Sigmoid colon (tissue), 7 donors: ENCODE results near the gene VWA5A. TPM values are rescaled to one million over a fixed set of nuclear protein-coding genes. Genes with fewer than 3 reads are reported as not detected.

Source experiments
- DNase-seq: peaks from one replicate; pipeline ENCODE4 v3.0.0-alpha.2; 2019
- H3K27ac ChIP-seq, 4 donors: fragments of 200-600 bp; sonication (generic); one replicate each; pipeline ENCODE4 v1.5.1; 2016 to 2019; ENCODE audit warnings: mild to moderate bottlenecking in 1 of 4
- H3K27me3 ChIP-seq, 3 donors: fragments of 200-600 bp; sonication (generic); one replicate each; pipeline ENCODE4 v1.5.1; 2019; ENCODE audit warnings: mild to moderate bottlenecking in 1 of 3
- H3K36me3 ChIP-seq, 4 donors: fragments of 200-600 bp; sonication (generic); one replicate each; pipeline ENCODE4 v1.5.1; 2016 to 2019
- H3K4me1 ChIP-seq, 4 donors: fragments of 200-600 bp; sonication (generic); one replicate each; pipeline ENCODE4 v1.5.1; 2017 to 2019
- H3K4me3 ChIP-seq, 4 donors: fragments of 200-600 bp; sonication (generic); one replicate each; pipeline ENCODE4 v1.5.1; 2017 to 2019; ENCODE audit warnings: mild to moderate bottlenecking in 2 of 4, moderate library complexity in 1 of 4
- H3K9me3 ChIP-seq, 4 donors: fragments of 200-600 bp in 3 of 4; sonication (generic) in 3 of 4; one replicate each; pipeline versions ENCODE4 v1.5.1 to v1.6.1; 2013 to 2019
- EP300 ChIP-seq, 4 donors: sonication (generic); formaldehyde crosslinking; IDR thresholded peaks; one replicate each; pipeline ENCODE4 v1.6.1; 2017; ENCODE audit warnings: antibody characterized with exemption in 4 of 4
- POLR2A ChIP-seq, 2 donors: fragments of 450-650 bp; IDR thresholded peaks; one replicate each; pipeline ENCODE4 v1.6.1; 2016; ENCODE audit warnings: antibody characterized with exemption in 2 of 2, mild to moderate bottlenecking in 2 of 2, moderate library complexity in 2 of 2
- POLR2AphosphoS5 ChIP-seq, 4 donors: sonication (generic); formaldehyde crosslinking; IDR thresholded peaks; one replicate each; pipeline ENCODE4 v1.6.1; 2017; ENCODE audit warnings: antibody characterized with exemption in 4 of 4
- WGBS, 2 donors: extraction: QIAGEN DNeasy Blood & Tissue Kit; methylation state at CpG; one replicate each; pipeline ENCODE4 v1.1.7; 2013; 5-methylcytosine and 5-hydroxymethylcytosine counted together
- intact Hi-C: fragments of 100-400 bp; cut with DNase I; formaldehyde crosslinking; loops from one replicate; pipeline ENCODE4 v1.15.1; 2023
- polyA plus RNA-seq, 3 donors: library from polyadenylated mRNA; stranded (reverse); fragments of 200-250 nt; gene quantifications; one replicate each; pipeline ENCODE4 v1.2.3, GENCODE V29; 2013
- total RNA-seq, 4 donors: library from RNA; depleted of rRNA; stranded (reverse); fragments of >200 nt; gene quantifications; one replicate each; pipeline ENCODE4 v1.1.0, GENCODE V29; 2016
- TF ChIP-seq, protein P1 (sequence below), 4 experiments: fragments of 450-650 bp in 3 of 4; fragments of 200-600 bp in 1 of 4; IDR thresholded peaks; one replicate each; pipeline ENCODE4 v1.5.1; 2016 to 2019; ENCODE audit warnings: antibody characterized with exemption in 4 of 4, mild to moderate bottlenecking in 3 of 4, moderate library complexity in 2 of 4
- donor health status: healthy with polysubstance abuse.
- donor health status: Bipolar disorder and iron deficiency.
- donor health status: healthy.

The VWA5A gene
- total and polyA plus RNA-seq, 7 donors, result 14.2 to 43.8 (median 16.6) TPM

DNA sequence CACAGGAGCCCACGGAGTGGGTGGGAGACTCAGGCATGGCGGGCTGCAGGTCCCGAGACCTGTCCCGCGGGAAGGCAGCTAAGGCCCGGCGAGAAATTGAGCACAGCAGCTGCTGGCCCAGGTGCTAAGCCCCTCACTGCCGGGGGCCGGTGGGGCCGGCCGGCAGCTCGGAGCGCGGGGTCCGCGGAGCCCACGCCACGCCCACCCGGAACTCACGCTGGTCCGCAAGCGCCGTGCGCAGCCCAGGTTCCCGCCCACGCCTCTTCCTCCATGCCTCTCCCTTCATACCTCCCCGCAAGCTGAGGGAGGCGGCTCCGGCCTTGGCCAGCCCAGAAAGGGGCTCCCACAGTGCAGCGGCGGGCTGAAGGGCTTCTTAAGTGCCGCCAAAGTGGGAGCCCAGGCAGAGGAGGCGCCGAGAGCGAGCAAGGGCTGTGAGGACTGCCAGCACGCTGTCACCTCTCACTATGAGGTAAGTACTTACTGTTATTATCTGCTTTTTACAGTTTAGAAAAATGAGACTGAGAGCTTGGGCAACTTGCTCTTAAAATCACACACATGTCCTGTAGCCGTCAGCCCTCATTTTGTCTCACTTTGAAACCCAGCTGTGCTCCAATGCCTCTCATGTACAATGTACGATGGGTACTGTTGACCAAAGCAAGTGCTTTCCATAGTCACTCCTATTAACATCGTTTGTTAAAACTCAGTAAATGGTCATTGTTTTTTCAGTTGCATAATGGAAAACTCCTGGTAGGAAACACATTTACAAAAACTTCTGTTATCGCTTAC lies 55.7 kb downstream of the VWA5A start:
- WGBS, 2 donors, result 95 to 96% methylated on average over 38 of the region's 40 CpGs
- H3K36me3 ChIP-seq, result no peaks in the 10 kb centered on the region
- H3K4me1 ChIP-seq, result no peaks in the 10 kb centered on the region
- TF ChIP-seq EP300 (IDR thresholded peaks at IDR 0.05), result no peak
- no peak for TF ChIP-seq POLR2A (IDR thresholded peaks at IDR 0.05)
- TF ChIP-seq, protein P1, sequence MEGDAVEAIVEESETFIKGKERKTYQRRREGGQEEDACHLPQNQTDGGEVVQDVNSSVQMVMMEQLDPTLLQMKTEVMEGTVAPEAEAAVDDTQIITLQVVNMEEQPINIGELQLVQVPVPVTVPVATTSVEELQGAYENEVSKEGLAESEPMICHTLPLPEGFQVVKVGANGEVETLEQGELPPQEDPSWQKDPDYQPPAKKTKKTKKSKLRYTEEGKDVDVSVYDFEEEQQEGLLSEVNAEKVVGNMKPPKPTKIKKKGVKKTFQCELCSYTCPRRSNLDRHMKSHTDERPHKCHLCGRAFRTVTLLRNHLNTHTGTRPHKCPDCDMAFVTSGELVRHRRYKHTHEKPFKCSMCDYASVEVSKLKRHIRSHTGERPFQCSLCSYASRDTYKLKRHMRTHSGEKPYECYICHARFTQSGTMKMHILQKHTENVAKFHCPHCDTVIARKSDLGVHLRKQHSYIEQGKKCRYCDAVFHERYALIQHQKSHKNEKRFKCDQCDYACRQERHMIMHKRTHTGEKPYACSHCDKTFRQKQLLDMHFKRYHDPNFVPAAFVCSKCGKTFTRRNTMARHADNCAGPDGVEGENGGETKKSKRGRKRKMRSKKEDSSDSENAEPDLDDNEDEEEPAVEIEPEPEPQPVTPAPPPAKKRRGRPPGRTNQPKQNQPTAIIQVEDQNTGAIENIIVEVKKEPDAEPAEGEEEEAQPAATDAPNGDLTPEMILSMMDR (IDR thresholded peaks at IDR 0.05), result no peak
- TF ChIP-seq POLR2AphosphoS5 (IDR thresholded peaks at IDR 0.05), result no peak
- no peaks in the 10 kb centered on the region for H3K9me3 ChIP-seq
- no peak for DNase-seq
- no peaks in the 10 kb centered on the region for H3K27me3 ChIP-seq
- no peak overlapping the region for H3K4me3 ChIP-seq
- no peak overlapping the region for H3K27ac ChIP-seq
- intact Hi-C loops, result no loop called here

DNA sequence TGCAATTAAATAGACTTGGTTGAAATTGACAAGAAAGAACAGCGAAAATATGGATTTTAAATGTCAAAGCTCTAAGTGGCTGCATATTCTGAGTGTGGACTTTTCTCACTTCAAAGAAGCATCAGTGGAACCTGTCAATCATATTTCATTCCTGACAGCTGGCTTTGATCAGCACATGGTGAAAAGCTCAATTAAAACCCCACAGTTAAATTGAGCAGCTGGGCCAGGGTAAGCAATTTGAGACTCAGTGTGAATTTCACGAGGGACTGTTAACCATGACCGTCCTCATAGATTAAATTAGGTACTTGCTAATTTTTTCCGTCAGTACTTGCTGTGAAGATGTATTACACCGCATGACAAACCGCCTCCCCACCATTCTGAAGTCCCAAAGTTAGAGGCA lies 56.9 kb downstream of the VWA5A start:
- no peaks in the 10 kb centered on the region for H3K9me3 ChIP-seq
- no peak overlapping the region for H3K4me3 ChIP-seq
- WGBS, 2 donors, result 81 to 89% methylated on average over 6 of the region's 6 CpGs
- H3K27ac ChIP-seq, result no peak overlapping the region
- no peaks in the 10 kb centered on the region for H3K36me3 ChIP-seq
- no peaks in the 10 kb centered on the region for H3K4me1 ChIP-seq
- TF ChIP-seq, protein P1 (IDR thresholded peaks at IDR 0.05), result no peak
- TF ChIP-seq POLR2AphosphoS5 (IDR thresholded peaks at IDR 0.05), result no peak
- no peak for TF ChIP-seq EP300 (IDR thresholded peaks at IDR 0.05)
- no peak for TF ChIP-seq POLR2A (IDR thresholded peaks at IDR 0.05)
- DNase-seq, result no peak
- H3K27me3 ChIP-seq, result no peaks in the 10 kb centered on the region
- intact Hi-C loops, result no loop called here

DNA sequence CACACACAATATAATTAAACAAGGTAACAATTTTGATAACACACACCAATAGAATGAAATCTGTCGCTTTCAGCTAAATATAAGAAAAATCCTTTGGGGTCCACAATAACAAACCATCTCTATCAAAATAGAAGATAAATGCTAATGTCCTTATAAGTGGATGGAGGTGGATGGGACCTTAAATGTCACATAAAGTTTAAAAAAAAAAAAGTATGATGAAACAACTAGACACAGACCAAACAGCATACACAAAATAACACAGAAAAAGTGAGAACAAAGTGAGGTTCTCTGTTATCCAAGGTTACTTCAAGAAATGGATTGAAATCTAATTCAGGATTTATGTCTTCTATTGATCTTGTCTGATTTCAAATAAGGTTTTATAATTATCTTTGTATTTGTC lies 57.3 kb downstream of the VWA5A start:
- Histone ChIP-seq H3K4me3 (no peak overlapping the region), H3K27ac (no peak overlapping the region), H3K9me3 (no peaks in the 10 kb centered on the region), H3K4me1 (no peaks in the 10 kb centered on the region), H3K36me3 (no peaks in the 10 kb centered on the region), H3K27me3 (no peaks in the 10 kb centered on the region)
- 96 to 99% methylated on average over 1 of the region's 1 CpG for WGBS, 2 donors
- intact Hi-C loops, result no loop called here
- TF ChIP-seq EP300 (IDR thresholded peaks at IDR 0.05) (no peak), POLR2AphosphoS5 (IDR thresholded peaks at IDR 0.05) (no peak), POLR2A (IDR thresholded peaks at IDR 0.05) (no peak)
- TF ChIP-seq, protein P1 (IDR thresholded peaks at IDR 0.05), result no peak
- no peak for DNase-seq

- intact Hi-C loops, result no loop called here
- Histone ChIP-seq H3K4me1 (no peaks in the 10 kb centered on the region), H3K4me3 (no peak overlapping the region), H3K9me3 (no peaks in the 10 kb centered on the region), H3K27ac (no peak overlapping the region), H3K27me3 (no peaks in the 10 kb centered on the region), H3K36me3 (no peaks in the 10 kb centered on the region)
- no peak for DNase-seq
- WGBS, 2 donors, result 39 to 48% methylated on average over 4 of the region's 4 CpGs
- no peak for TF ChIP-seq POLR2AphosphoS5 (IDR thresholded peaks at IDR 0.05)
- TF ChIP-seq EP300 (IDR thresholded peaks at IDR 0.05), result no peak
- no peak for TF ChIP-seq POLR2A (IDR thresholded peaks at IDR 0.05)
- TF ChIP-seq, protein P1 (IDR thresholded peaks at IDR 0.05), result no peak
These were observed 58.8 kb downstream of the VWA5A start for GRCh38 chr11:124174001-124174583.
